Epithelial cell of proximal tubule (primary cell): ENCODE results near the gene RNF113A. TPM values are rescaled to one million over a fixed set of nuclear protein-coding genes. Genes with fewer than 3 reads are reported as not detected.

Experiments used
- DNase-seq: peaks from one replicate; pipeline ENCODE4 v3.0.0-alpha.2; 2011; ENCODE audit warnings: low read depth
- H3K4me3 ChIP-seq: 2 replicates; pipeline ENCODE4 v1.5.1; 2011; ENCODE audit warnings: low read depth, mild to moderate bottlenecking, low read length
- CTCF ChIP-seq: conservative IDR thresholded peaks from 2 replicates; pipeline ENCODE4 v1.5.1; 2012; ENCODE audit warnings: low read depth, mild to moderate bottlenecking, low read length
- total RNA-seq: library from RNA; depleted of rRNA; stranded (reverse); fragments of >200 nt; gene quantifications from 2 replicates; pipeline ENCODE4 v1.2.3, GENCODE V29; 2015

The RNF113A gene
- total RNA-seq, 1 donor from 2014 or later = 7.5 TPM

DNA sequence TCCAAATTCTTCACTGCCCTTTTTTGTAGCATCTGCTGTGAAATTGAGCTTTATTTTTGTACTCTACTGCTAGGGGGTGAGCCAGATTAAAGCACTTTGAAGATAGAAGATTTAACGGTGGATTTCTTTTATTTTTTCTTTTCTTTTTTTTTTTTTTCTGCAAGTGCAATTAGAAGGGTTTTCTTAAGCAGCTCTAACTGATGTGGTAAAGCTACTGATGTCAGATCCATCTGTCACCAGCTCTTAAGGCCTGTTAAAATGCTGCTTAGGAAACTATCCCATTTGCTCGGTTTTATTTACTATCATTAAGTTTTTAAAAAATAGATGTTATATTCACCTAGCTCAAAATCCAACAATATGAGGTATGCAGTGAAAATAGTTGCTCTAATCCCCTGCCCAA, 7.2 kb upstream of the RNF113A start:
- no peak for DNase-seq
- H3K4me3 ChIP-seq = no peak overlapping the region
- no peak for TF ChIP-seq CTCF

DNA sequence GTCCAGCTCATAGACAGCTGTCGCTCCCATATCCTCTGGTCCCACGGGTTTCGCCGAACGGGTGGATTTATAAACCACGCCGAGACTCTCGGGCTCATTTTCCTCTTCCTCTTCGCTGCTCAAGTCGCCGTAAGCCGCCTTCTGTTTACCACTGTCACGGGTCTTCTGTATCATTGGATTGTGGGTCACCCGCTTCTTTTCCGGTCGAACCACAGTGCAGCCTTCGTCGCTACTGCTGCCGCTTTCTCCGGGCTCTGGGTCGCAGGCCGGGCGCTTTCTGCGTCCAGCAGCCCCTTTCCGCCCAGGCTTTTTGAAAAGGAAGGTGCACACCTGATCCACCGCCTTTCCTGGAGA, 311 bp downstream of the RNF113A start:
- no peak for DNase-seq
- no peak for TF ChIP-seq CTCF
- H3K4me3 ChIP-seq = peak overlapping the region; percentile 81

DNA sequence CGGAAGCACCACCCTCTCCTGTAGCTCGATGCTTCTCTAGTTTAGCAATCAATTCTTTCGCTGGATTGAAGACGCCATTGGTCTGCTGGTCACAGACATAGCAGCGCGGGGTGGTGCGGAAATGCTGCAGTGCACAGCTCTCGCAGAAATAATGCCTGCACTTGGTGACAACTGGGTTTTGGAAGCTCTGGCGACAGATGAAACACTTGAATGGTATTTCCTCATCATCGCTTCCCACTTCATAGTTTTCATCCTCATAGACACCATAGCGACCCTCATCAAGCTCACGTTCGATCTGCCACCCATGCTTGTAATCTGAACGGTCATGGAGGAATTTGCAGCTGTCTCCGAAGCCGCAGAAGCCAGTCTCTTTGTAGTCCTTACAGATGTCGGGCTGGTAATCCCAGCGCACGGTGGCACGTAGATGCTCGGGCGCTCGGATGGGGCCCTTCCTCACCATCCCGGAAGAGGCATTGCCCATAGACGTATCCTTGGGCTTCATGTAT, 854 bp downstream of the RNF113A start:
- TF ChIP-seq CTCF = no peak
- peak overlapping the region; percentile 81 for H3K4me3 ChIP-seq
- no peak for DNase-seq

- no peak for DNase-seq
- H3K4me3 ChIP-seq = peak overlapping the region; percentile 63
- TF ChIP-seq CTCF = no peak
These were observed 18.1 kb downstream of the RNF113A start for GRCh38 chrX:119853444-119853843.

DNA sequence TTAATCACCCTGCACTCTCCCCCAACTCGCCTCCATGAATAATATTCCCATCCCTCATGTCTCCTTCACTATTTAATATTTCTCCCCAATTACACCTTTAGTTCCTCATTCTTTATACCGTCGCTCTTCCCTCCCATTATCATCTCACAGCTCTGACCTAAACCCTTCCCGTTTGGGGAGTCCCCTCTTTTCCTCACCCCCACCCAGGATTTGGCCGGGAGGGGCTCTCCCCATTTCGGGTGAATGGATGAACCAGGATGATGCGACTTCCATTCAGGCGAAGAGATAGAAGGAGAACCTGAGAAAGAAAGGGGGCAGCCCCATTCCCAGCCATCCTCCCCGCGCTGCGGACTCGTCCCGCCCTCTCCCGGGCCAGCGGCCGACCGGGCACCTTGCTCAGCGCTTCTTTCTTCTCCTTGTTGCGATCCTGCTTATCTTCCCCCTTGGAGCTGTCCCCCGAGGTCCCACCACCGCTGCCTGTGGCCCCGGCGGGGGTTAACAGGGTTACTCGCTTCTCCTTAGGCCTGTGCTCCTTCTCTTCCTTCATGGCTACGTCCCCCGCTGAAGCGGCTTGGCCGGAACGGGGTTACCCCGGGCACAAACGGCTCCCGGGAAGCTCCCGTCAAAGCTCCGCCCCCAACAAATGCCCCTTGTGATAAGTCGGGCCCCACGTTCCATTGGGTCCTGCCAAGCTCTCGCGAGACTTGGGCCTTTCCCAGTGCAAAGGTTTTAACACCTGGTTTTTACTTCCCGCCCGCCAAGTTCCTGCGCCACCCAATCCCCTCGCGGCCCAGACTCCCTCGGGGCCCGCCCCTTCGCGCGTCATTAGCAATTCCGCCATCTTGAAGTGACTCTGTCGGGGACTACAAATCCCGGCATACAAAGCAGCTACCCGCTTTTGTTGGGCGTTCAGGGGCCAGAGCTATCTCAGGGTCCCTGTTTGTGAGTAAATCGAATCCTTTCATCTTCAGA, 18.9 kb downstream of the RNF113A start, which contains the start of gene UPF3B:
TSS of gene UPF3B (minus strand) at position 582 of the 972 bp plus-strand sequence. CDS start at position 547, 35 bp downstream.
- no peak for TF ChIP-seq CTCF
- DNase-seq = peak; percentile 84
- H3K4me3 ChIP-seq = peak within 1 kb of the TSS; percentile 79

- no peak for TF ChIP-seq CTCF
- no peak for DNase-seq
- H3K4me3 ChIP-seq = no peak overlapping the region
These were observed 37.6 kb downstream of the RNF113A start for GRCh38 chrX:119833905-119834304.

GRCh38 chrX:119828446-119828845, 43.1 kb downstream of the RNF113A start:
- DNase-seq = no peak
- no peak for TF ChIP-seq CTCF
- H3K4me3 ChIP-seq = no peak overlapping the region
